ENCODE data around the gene RAD51.

DNA sequence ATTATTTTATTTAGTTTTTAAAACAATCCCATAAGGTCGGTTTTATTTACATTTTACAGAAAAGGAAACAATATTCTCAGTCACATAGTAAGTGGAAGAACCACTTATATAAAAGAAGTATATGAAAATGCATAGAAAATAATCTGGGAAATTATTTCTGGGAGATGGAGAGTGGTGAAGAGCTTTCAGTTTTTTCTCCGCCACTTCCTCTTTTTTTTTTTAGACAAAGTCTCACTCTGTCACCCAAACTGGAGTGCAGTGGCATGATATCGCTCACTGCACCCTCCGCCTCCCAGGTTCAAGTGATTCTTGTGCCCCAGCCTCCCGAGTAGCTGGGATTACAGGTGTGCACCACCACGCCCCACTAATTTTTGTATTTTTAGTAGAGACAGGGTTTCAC is 21.2 kb downstream of the RAD51 start:
- no peak for TF ChIP-seq POLR2AphosphoS5 (IDR thresholded peaks at IDR 0.05; ENCODE audit: low read depth, low read length)
- TF ChIP-seq POLR2A (IDR thresholded peaks at IDR 0.05; ENCODE audit: low read depth, low read length), result no peak
- TF ChIP-seq TAF1 (IDR thresholded peaks at IDR 0.05; ENCODE audit: low read depth, low read length), result no peak
- no peak for TF ChIP-seq PAX5 (IDR thresholded peaks at IDR 0.05; ENCODE audit: insufficient read depth, low read length, severe bottlenecking)

Data from GM12891 (cell line).